NCI-H146 treated with DMSO at 0.1 percent for 48 hours (cell line): Measurements from ENCODE around the gene UMODL1.

Experiments used
- DNase-seq: peaks from one replicate; lab custom pipeline; 2025; ENCODE audit not compliant: unreplicated experiment; lab: John Stamatoyannopoulos, UW

Gene UMODL1

GRCh38 chr21:42145569-42146272 is 74.6 kb downstream of the UMODL1 start:
- peak; percentile 55 for DNase-seq

GRCh38 chr21:42146273-42146805 is 75.2 kb downstream of the UMODL1 start:
- no peak for DNase-seq

- no peak for DNase-seq
These were observed 75.7 kb downstream of the UMODL1 start for GRCh38 chr21:42146821-42147220.

- no peak for DNase-seq
These were observed 76.4 kb downstream of the UMODL1 start for GRCh38 chr21:42147386-42148020.

GRCh38 chr21:42148097-42148496 is 77.0 kb downstream of the UMODL1 start:
- DNase-seq = no peak

DNA sequence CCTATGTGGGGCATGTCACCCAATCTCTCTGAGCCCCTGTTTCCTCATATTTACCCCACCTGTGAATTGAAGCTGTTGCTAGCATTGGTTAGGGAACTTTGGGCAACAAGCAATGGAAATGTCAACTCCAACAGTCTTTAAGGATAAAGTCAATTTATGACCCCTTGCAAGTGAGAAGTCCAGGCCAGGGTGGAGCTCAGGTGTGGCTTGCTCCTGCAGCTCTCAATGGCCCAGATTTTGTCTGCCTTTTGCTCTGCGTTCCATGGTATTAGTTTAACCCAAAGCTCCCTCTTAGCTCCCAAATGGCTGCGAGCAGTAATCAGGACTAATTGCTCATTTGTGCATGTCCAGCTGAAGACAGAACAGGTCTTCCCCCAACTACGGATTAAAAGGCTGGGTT is 77.5 kb downstream of the UMODL1 start:
- DNase-seq = no peak

DNA sequence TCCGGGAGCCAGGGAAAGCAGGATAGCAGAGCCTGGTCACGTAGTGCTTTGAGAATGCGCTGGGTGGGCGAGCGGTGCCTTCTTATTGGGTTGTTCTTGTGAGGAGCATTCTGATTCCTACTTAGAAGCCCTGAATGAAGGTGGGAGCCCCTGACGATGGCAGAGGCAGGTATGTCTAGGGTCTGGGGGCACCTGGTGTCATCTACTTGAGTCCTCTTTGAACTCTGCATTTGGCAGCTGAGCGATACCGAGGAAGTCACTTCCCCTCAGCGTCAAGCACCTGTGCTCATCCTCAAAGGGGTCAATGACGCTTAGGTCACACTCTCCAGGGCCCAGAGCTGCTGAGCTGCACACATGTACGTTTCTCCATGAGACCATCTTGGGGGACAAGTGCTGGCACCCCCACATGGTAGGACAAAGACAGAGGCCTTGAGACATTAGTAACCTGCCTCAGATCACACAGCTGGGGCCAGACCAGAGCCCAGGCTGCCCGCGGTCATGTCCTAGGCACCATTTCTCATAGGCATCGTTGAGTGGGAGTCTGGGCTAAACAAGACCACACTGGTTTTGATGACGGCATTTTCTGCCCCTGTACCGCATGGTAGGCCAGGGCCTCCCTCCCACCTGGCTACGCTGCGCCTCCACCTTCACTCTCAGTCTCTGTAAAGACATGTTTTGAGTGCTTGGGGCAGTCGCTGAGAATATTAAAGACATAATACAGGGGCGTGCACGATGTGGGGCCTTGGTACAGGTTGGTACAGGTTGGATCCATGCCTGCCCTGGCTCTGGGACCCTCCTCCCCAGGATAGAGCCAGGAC is 78.7 kb downstream of the UMODL1 start:
- no peak for DNase-seq

DNA sequence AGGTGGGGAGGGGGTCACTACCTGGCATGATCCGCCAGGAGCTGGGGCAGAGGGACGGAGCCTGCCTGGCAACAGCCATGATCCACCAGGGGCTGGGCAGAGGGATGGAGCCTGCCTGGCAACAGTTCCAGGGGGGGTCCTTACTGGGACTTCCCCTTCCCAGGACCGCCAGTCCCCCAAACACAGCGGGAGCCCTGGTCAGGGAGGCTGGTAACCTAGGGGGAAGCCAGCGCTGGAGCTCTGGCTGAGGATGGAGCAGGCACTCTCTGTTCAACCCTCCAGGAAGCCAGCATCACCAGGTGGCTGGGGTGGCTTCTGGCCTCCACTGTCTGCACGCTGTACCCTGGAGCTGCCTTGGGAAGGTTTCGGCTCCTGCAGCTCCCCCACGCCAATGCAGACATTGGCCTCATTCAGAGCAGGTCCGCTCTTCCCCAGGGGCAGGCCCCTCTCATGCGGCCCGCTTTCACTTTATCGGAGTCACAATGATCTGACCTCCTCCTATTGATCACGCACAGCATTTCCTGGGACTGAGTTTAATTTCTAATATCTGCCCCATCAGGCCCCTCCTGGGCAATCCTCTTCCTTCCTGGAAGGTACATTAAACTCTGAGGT is 79.5 kb downstream of the UMODL1 start:
- DNase-seq = no peak

- no peak for DNase-seq
These were observed 80.2 kb downstream of the UMODL1 start for GRCh38 chr21:42151148-42151947.

GRCh38 chr21:42151948-42152220 is 80.8 kb downstream of the UMODL1 start:
- no peak for DNase-seq

GRCh38 chr21:42153046-42153686 is 82.0 kb downstream of the UMODL1 start:
- no peak for DNase-seq

- DNase-seq = no peak
These were observed 82.6 kb downstream of the UMODL1 start for GRCh38 chr21:42153746-42154145.

GRCh38 chr21:42154237-42155044 is 83.3 kb downstream of the UMODL1 start:
- no peak for DNase-seq

- no peak for DNase-seq
These were observed 84.1 kb downstream of the UMODL1 start for GRCh38 chr21:42155045-42155855.

DNA sequence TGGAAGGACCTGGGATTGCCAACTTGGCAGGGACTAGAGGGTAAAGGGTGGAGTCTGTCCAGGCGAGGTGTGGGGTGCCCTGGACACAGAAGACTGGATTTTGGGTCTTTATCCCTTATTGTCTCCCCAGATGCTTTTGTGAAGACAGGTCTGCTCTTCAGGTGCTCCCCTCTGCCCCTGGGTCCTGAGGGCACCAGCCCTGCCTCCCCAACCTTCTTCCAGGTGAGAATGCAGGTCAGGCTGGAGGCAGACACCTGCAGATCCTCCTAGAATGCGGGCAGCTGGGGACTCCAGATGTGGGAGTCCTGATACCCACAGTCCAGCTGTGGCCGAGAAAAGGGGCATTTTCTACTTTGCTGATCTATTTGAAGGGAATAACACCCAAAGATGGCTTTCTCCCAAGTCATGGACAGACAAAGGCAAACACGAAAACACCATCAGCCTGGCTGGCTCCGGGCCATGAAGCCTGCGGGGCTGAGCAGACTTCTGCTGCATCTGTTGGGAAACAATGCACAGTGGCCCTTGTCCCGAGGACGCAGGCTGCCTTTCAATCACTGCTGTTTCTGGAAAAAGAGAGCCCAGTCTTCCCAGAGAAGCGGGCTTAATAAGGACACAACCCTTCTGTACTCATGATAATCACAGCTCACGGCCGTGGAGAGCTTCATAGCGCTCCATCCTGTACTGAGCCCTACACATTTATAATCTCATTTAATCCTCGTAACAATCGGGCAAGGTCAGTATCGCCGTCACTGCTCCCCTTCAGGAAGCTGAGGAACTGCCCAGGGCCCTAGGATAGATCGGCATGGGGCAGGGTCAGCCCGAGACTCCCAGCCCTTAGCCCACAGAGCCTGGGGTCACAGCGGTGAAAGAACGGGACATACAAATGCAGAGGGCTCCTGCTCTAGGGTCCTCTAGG is 85.8 kb downstream of the UMODL1 start:
- no peak for DNase-seq

DNA sequence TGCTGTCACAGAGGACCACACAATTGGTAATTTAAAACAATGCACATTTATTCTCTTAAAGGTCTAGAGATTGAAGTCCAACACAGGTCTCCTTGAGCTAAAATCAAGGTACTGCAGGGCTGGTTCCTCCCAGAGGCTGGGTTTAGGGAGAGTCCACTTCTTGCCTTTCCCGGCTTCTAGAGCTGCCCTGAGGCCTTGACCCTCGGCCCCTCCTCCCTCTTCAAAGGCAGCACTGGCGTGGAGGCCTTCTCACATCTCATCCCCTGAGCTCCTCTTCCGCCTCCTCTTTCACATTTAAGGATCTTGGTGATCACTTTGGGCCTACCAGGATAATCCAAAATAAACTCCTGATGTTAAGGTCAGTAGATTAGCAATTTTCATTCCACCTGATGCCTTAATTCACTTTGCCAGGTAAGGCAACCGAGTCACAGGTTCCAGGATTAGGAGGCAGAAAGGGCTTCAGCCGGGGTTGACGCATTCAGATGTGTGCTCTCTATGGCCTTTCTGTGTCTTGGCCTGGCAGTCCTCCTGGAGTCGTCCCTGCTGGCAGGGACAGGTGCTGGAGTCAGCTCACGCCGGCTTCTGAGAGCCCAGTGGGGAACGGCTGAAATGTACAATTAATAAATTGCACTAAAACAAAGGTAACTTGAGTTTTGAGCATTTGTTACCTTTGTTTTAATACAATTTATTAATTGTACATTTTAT is 86.6 kb downstream of the UMODL1 start:
- DNase-seq = no peak

DNA sequence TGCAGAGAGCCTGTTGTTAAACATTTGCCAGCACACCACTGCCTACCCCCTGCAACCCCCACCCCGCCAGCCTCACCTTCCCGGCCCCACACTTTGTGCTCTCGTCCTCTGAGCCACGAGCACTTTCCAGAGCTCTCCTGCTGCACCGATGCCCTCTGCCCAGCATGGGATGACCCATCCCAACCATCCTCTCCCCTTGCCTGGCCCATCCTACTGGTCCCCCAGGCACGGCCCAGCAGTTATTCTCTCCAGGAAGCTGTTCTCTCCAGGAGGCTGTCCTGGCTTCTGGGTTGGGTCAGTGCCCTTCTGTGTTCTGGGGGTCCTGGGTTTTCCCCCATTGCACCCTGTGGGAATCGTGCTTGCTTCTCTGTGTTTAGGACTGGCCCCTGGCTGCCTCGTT is 87.7 kb downstream of the UMODL1 start:
- DNase-seq = no peak
